ENCODE results near the gene TMPRSS6. TPM values are rescaled to one million over a fixed set of nuclear protein-coding genes. Genes with fewer than 3 reads are reported as not detected.
A peak's percentile ranks its signal among the peaks of the same experiment; 100 is the strongest.

TMPRSS6 gene
- total RNA-seq, 1 donor from 2014 or later: not detected

DNA sequence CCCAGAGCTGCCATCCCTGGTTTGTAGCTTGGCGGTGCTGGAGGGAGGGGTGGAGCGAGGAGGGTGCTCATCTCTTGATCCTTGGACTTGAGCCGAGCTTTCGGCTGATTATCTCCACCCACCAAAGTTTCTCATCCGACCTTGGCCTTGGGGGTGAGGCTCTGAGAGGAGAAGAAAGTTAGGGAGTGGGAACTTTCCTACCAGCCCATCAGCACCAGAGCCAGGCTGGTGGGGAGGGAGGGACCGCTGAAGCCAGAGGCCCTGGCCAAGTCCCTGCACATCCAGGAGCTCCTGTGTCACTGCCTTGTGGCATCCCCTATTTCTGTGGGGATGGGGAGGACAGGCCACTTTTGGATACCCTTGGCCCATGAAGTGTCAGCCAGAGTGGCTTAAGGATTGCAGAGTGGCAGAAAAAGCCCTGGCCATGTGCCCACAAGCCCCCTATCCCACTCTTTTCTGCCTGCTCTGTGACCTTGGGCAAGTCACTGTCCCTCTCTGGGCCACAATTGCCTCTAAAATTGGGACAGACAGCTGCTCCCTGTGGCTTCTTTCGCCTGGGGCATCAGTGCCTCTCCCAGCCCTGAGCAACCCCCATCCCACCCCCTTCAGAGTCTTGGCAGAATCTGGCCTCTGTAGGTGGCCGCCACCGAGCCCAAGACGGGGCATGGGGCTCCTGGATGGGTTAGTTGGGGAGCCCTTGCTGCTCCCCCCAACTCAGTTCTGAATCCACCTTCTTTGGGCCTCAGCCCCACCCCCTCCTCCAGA is 47.7 kb downstream of the TMPRSS6 start:
- no peak for ATAC-seq (ENCODE audit: poor library complexity)
- DNase-seq: no peak
- intact Hi-C loops (cut with DNase I): no loop called here

DNA sequence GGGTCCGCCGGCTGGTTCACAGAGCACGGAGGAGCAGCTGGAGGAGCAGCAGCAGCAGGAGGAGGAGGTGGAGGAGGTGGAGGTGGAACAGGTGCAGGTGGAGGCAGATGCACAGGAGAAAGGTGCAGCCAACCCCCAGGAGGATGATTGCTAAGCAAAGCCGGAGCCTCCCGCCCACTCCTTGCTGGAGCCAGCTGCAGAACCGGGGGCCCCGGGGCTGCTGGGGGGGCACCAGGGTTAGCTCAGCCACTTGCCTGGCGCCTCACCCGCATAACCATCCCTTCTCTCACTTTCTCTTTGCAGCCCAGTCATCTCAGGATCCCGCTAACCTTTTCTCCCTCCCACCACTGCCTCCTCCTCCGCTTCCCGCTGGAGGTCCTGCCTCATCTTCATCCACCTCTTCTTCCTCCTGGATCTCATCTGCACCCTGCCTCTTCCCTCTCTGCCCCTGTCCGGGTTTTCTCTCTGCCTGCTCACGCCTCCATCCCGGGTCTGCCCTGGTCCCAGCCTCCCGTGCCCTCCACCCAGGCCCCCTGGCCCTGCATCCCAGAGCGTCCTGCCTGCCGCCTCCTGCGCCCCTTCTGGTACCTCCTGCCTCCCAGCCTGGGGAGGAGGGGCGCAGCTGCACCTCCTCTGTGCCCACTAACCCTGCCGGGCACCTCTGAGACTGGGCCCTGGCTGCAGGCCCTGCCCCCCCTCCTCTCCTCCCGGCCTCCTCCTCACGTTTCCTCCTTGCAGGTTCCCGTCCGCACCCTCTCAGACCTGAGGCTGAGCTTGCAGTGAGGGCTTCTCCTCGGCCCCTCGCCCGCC is 48.5 kb downstream of the TMPRSS6 start:
- intact Hi-C loops (cut with DNase I): no loop called here
- ATAC-seq (ENCODE audit: poor library complexity): no peak
- no peak for DNase-seq

DNA sequence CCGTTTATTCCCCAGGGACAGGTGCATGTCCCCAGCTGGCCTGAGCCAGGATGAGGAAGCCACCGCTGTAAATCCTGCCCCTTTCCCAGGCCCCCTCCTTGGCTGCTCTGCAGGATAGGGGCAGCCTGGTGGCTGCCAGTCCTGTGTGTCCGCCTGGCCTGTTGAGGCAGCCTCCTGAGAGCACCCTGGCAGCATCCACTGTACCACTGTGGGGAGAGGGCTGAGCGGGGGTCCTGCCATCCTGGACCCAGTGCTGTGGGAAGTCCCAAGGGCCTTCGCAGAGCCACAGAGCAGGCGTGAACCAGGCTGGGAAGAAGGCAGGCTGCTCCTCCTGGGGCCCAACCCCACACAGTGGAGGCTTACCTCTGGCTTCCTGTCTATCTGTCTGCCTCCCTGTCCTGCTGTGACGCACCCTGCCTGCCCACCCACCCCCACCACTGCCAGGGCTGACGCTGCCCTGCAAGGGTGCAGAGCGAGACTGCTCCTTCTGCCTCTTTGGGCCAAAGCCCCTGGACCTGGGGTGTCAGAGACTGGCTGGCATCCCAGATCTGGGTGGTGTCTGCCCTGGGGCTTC is 49.5 kb downstream of the TMPRSS6 start:
- no peak for DNase-seq
- no peak for ATAC-seq (ENCODE audit: poor library complexity)
- intact Hi-C loops (cut with DNase I): no loop called here

DNA sequence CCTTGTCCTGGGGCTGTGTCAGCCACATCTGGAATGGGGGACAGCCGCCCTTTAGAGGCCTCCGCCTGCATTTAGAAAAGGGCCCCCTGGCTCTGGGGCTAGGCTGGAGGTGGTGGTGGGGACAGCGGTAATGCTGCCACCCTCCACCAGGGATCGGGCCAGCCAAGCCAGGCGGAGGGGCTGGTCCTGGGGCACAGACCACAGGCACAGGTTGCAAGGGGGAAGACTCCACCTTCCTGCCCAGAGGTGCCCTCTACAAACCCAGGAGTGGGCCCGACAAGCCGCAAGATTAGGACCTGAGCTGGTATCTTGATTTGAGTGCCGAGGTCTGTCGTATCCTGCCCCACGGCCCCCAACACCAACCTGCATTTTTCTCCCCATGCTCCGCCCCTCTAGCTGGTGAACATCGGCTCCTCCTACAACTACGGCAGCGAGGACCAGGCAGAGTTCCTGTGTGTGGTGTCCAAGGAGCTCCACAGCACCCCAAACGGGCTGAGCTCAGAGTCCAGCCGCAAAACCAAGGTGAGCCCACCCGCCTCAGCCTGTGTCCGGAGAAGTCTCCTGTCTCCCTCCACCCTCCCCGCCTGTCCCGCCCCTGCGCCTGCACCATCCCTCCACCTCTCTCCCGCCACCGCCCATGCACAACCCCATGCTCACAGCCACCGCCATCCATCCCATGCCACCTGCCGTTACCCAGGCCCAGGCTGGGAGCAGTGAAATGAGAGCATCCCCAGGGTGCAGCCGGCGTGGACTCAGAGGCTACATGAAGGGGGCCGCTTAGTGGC is 50.4 kb downstream of the TMPRSS6 start:
- ATAC-seq (ENCODE audit: poor library complexity) (no peak), DNase-seq (no peak)
- intact Hi-C loops (cut with DNase I): no loop called here

DNA sequence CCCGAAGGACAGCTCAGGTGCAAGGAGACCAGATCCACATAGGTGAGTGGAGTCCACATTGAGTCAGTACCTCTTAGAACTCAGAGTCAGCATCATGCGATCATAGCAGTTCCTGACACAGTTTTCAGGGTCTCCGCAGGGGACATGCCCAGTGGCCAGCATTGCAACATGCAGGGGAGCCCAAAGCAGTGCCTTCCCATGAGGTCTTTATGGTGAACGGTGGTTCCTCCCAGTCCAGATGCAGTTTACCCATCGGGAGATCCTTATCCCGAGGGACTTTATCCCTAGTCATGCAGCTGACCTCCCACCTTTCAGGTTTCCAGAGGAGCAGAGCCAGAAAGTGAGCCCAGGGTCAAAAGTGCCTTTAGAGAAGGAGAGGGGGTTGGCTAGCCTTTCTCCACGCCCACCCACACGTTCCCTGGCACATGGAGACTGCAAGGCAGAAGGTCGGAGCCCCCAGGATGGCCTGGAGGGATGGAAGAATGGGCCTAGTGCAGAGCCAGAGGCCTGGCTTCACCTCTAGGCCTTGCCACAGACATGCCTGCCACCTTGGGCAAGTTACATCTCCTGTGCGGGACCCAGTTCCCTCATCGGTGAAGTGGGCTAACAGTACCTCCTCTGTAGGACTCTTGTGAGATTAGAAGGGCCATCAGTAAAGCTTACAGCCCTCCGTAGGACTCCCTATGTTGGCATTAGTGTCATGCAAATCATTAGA is 51.6 kb downstream of the TMPRSS6 start:
- DNase-seq (no peak), ATAC-seq (ENCODE audit: poor library complexity) (no peak)
- intact Hi-C loops (cut with DNase I): no loop called here

DNA sequence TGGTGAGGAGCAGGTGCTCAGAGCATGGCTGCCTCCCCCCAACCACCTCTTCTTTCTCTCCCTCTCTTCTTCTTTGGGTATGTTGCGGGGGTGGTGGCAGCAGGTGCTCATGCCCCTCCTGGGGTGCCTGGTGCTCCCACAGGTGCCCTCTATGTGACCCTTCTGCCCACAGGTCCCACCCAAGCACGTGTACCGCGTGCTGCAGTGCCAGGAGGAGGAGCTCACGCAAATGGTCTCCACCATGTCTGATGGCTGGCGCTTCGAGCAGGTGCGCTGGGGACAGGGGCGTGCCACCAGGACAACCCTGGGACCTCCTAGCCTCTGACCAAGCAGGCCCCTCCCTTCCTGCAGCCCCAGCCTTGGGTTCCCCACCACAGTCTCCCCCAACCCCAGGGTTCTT is 52.3 kb downstream of the TMPRSS6 start:
- ATAC-seq (ENCODE audit: poor library complexity) (no peak), DNase-seq (no peak)
- intact Hi-C loops (cut with DNase I): no loop called here

DNA sequence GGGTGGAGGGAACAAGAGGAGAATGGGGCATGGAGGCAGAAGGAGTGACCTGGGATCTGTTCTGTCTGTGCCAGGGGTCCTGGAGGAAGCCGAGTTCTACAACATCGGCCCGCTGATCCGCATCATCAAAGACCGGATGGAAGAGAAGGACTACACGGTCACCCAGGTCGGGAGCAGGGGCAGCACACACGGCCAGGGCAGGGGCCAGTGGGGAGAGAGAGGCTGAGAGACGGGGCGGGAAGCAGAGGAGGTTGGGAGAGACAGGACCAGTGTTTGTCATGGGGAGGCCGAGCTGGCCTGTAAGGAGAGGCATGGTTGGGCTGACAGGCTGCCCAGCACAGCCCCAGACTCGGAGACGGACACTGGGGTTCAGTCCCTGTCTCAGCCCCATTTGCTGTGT is 53.3 kb downstream of the TMPRSS6 start:
- DNase-seq (no peak), ATAC-seq (ENCODE audit: poor library complexity) (no peak)
- intact Hi-C loops (cut with DNase I): no loop called here

DNA sequence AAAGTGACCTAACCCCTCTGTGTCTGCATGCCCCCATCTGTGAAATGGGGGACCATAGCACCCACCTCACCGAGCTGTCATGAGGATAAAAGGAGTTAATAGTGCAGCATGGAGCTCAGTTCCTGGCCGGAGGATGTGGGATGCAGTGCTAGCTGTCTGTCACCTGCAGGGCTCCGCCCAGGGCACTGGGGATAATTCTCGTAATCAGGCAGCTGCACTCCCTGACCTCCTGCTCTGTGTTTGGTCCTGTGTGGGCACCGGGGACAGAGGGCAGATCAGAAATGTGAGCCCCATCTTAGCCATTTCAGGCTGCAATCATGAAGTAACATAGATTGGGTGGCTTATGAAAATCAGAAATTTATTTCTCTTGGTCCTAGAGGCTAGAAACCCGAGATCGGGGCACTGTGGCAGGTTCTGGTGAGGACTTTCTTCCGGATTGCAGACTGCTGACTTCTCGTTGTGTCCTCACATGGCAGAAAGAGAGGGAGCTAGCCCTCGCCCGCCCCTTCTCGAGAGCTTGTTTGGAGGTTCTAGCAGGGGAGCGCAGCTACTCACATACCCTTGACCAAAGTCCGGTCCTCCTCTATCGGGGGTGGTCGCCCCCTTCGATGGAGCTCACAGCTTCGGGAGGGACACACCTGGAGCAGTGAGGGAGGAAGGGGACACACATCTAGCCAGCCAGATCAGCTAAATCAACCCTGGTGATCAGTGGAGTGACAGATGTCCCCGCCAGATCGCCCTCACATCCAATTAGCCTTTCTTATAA is 54.7 kb downstream of the TMPRSS6 start:
- DNase-seq: no peak
- no peak for ATAC-seq (ENCODE audit: poor library complexity)
- intact Hi-C loops (cut with DNase I): no loop called here

DNA sequence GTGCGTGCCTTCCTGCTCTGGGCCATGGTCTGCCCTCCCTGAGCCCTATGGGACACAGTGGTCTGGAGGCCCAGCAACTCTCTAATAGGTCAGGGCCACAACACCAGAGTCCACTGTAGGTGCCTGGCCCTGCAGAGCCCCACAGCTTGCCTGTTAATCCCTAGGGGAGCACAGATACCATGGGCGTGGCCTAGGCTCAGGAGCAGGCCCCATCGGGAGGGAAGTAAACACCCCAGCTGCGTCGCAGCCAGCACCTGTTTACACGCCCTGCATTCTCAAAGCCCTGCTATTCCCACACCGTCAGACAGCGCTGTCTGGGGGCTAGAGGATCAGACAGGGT is 55.5 kb downstream of the TMPRSS6 start:
- ATAC-seq (ENCODE audit: poor library complexity) (no peak), DNase-seq (no peak)
- intact Hi-C loops (cut with DNase I): no loop called here

DNA sequence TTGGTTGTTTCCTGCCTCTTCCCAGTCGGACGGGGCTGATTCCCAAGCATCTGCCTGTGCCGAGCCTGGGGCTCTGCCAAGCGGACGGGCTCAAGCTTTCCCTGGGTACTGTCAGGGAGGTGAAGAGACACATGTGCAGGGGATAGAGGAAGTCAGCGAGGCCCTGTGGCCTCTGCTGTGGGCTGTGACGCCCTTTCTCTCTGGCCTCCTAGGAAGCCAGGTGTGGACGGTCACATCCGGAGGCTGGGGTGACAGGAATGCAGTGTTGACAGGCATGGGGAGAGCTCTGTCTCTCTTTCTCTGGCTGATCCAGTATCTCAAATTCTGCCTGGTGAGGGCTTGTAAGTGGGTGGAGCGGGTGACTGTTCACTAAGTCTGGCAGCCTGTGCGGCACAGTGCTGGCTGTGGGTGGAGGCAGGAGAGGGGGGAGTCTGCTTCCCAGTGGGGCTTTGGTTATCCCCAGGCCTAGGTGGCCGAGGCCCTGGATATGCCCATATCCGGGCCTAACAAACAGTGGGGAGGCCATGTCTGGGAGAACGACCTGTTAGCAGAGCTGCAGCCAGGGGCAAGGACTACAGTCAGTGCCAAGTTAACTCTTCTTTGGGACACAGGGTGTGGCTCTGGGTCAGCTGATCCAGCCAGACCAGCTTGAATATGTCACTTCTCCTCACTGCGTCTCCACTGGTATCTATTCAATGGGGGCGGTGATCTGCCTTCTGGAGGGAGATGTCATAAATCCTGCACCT is 56.0 kb downstream of the TMPRSS6 start:
- DNase-seq (peak; percentile 69), ATAC-seq (ENCODE audit: poor library complexity) (peak; percentile 76)
- intact Hi-C loops (cut with DNase I): no loop called here

DNA sequence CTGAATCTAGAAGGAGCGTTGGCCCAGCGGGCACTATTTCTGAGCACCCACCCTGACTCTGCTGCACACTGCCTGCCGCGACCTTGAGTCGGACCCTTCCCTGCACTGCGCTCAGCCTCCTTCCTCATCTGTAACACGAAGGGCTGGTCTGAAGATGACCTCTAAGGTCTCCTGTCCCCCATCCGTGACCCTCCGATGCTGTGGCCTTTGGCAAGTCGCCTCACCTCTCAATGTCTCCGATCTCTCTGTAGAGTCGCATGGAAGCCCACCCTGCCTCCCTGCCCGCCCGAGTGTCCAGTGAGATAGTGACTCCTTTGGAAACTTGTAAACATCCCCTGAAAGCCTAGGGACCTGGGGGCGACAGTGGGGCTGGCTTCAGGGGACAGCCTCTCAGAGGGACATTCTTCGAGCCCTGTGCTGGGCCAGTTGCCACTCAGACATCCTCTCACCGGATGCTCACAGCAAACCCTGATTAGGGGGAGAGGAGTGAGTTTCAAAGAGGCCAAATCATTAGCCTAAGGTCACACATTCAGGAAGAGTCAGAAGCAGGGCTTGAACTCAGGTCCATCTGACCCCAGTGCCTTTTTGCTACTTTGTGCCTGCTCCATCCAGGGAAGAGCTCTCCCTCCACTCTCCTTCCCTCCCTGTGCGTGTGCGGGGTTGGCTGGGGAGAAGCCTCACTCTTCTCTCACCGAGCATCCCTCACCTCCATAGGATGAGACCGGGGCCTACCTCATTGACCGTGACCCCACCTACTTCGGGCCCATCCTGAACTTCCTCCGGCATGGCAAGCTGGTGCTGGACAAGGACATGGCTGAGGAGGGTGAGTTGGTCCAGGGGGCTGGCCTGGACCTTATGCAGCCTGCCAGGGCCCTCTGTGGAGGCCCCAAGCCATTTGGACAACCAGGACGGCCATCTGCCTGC is 56.9 kb downstream of the TMPRSS6 start:
- intact Hi-C loops (cut with DNase I): no loop called here
- DNase-seq: no peak
- ATAC-seq (ENCODE audit: poor library complexity): no peak

DNA sequence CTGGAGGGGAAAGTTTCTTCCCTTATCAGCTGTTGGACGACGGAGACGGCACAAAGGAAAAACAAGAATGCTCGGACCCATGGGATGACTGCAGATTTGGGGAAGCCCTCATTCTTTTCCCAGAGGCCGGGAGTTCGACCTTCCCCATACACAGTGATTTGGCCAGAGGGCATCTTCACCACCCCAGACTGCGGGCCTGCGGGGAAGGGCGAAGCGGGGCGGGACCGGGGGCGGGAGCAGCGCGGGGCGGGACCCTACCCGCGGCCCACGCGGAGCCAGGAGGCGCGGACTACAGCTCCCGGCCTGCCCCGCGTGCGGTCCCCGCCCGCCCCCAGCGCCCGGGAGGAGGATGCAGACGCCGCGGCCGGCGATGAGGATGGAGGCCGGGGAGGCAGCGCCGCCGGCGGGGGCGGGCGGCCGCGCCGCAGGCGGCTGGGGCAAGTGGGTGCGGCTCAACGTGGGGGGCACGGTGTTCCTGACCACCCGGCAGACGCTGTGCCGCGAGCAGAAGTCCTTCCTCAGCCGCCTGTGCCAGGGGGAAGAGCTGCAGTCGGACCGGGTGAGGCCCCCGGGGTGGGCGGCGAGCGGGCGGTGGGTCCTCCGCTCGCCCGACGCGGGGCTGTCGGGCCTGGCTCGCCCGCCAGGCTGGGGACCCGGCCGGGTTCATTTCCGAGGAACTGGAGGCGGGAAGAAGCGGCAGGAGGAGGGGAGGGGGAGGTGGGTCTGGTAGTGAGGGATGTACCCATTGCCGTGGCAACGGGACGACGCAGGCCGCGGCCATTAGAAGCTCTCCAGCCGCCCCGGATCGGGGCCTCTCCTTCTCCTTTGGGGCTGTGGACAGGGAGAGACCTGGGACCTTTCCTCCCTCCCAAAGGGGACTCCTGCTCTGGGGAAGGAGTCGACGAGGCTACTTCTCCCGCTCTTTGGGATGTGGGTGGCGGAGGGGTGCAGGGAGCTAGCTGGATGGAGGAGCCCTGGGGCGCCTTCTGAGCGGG is 57.8 kb downstream of the TMPRSS6 start, which contains the start of gene KCTD17:
KCTD17 (plus strand) TSS at position 352 of the 995 bp plus-strand sequence; CDS start at position 371, 19 bp downstream.
- intact Hi-C loops (cut with DNase I): no loop called here
- peak; percentile 87 for ATAC-seq (ENCODE audit: poor library complexity)

DNA sequence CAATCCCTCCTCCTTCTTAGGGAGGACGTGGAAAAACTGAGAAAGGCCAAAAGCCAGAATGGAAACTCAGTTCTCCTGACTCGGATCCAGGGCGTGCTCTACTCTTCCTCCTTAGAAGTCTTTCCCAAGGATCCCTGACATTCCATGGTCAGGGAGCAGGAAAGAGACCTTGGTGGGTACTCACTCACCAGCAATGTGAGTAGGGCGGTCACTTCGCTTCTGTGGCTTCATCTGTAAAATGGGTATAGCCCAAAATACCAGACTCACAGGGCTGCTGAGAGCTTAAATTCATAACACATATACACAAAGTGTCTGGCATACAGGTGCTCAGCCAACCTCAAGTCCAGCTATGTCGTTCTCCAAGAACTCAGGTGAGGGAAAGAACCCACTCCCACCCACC is 58.6 kb downstream of the TMPRSS6 start:
- ATAC-seq (ENCODE audit: poor library complexity): no peak
- no peak for DNase-seq
- intact Hi-C loops (cut with DNase I): no loop called here

More for the DNA sequence above, 57.8 kb downstream of the TMPRSS6 start, which contains the start of gene KCTD17:
- DNase-seq: peak; percentile 87

DNA sequence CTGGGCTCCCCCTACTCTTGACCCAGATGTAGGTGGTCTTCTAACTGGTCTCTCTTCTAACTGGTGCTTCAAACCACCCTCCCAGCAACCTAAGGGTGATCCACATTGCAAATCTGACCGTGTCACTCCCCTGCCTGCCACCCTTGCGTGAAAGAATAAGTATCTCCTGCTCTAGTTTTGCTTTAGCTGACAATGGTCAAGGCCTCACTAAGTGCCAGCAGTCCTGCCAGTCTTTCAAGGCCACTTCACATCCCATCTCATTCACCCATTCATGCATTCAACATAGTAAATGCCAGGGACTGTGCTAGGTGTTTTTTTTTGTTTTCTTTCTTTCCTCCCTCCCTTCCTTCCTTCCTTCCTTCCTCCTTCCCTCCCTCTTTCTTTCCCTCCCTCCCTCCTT is 60.3 kb downstream of the TMPRSS6 start:
- intact Hi-C loops (cut with DNase I): loop anchor here (5.0 kb wide), 1 partner anchor 267 kb away; no protein-coding TSS in a partner anchor
- ATAC-seq (ENCODE audit: poor library complexity): no peak
- no peak for DNase-seq

DNA sequence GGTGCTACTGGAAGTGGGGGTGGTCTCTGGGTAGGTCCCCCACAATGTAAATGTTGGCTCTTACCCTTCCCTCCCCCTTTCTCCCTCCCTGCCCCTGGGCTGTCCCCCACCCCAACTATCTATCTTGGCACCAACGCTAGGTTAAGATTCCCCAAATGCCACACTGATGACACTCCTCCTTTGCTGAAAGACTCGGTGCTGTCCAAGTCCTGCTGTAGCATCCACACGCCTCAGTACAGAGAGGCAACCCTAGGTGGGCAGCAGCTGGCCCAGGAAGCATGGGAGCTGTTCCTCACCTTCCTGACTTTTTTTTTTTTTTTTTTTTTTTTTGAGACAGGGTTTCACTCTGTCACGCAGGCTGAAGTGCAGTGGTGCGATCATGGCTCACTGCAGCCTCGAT is 61.4 kb downstream of the TMPRSS6 start:
- DNase-seq (no peak), ATAC-seq (ENCODE audit: poor library complexity) (no peak)
- intact Hi-C loops (cut with DNase I): loop anchor here (5.0 kb wide), 1 partner anchor 266 kb away; no protein-coding TSS in a partner anchor

Measured in Right ventricle myocardium superior (tissue), 1 donor.